DOHH2 (cell line): ENCODE data around the gene TNFAIP8L3.
"Not testable (repeated sequence)": the region's sequence is repeated elsewhere in the genome, so short reads cannot be mapped to it uniquely, and the experiment has no call there.

Experiments
- H3F3A ChIP-seq: fragments of 200-600 bp; sonication (generic), shearing (Covaris generic); 2 replicates; pipeline ENCODE4 v1.6.0; 2016; ENCODE audit warnings: antibody characterized with exemption, mild to moderate bottlenecking; ENCODE audit not compliant: control insufficient read depth, insufficient read depth
- H3K27ac ChIP-seq: fragments of 200-600 bp; sonication (generic); 2 replicates; pipeline ENCODE4 v1.5.1; 2014; ENCODE audit warnings: low read depth, mild to moderate bottlenecking, low read length, moderate library complexity
- H3K27me3 ChIP-seq: fragments of 200-600 bp; sonication (generic); 2 replicates; pipeline ENCODE4 v1.6.1; 2014; ENCODE audit warnings: mild to moderate bottlenecking, low read length, mixed read lengths; ENCODE audit not compliant: control insufficient read depth
- H3K36me3 ChIP-seq: fragments of 200-600 bp; sonication (generic); 2 replicates; pipeline ENCODE4 v1.6.1; 2014; ENCODE audit warnings: mild to moderate bottlenecking, low read length, moderate library complexity, mixed read lengths; ENCODE audit not compliant: control insufficient read depth
- H3K4me1 ChIP-seq: fragments of 200-600 bp; sonication (generic); 2 replicates; pipeline ENCODE4 v1.6.1; 2014; ENCODE audit warnings: mild to moderate bottlenecking, low read length, mixed read lengths; ENCODE audit not compliant: control insufficient read depth
- H3K4me2 ChIP-seq: fragments of 200-600 bp; sonication (generic); 2 replicates; pipeline ENCODE4 v1.6.0; 2014; ENCODE audit warnings: mild to moderate bottlenecking, low read length, moderate library complexity
- H3K4me3 ChIP-seq: fragments of 200-600 bp; sonication (generic); 2 replicates; pipeline ENCODE4 v1.5.1; 2014; ENCODE audit warnings: mild to moderate bottlenecking, low read length, mixed read lengths
- H3K79me2 ChIP-seq: fragments of 200-600 bp; sonication (generic); 2 replicates; pipeline ENCODE4 v1.6.1; 2014; ENCODE audit warnings: mild to moderate bottlenecking, low read length, mixed read lengths; ENCODE audit not compliant: control insufficient read depth
- H3K9me2 ChIP-seq: fragments of 200-600 bp; sonication (generic); replicated peaks from 2 replicates; pipeline ENCODE4 v1.6.1; 2014; ENCODE audit warnings: mild to moderate bottlenecking, low read length, mixed read lengths; ENCODE audit not compliant: control insufficient read depth
- H3K9me3 ChIP-seq: fragments of 200-600 bp; sonication (generic); 2 replicates; pipeline ENCODE4 v1.6.1; 2014; ENCODE audit warnings: antibody characterized with exemption, low read length, mixed read lengths; ENCODE audit not compliant: control insufficient read depth, insufficient read depth
- H4K20me1 ChIP-seq: fragments of 200-600 bp; sonication (generic); 2 replicates; pipeline ENCODE4 v1.6.0; 2014; ENCODE audit warnings: low read depth, mild to moderate bottlenecking, antibody characterized with exemption, low read length, moderate library complexity; ENCODE audit not compliant: control insufficient read depth, insufficient read depth
- EZH2phosphoT487 ChIP-seq: fragments of 200-600 bp; sonication (generic); IDR thresholded peaks from 2 replicates; pipeline ENCODE4 v1.6.1; 2017; ENCODE audit warnings: borderline replicate concordance, mild to moderate bottlenecking, antibody characterized with exemption, low read length, moderate library complexity, mixed read lengths
- TF ChIP-seq, protein P1 (sequence below): fragments of 200-600 bp; sonication (generic); IDR thresholded peaks from one replicate; pipeline ENCODE4 v1.5.1; 2014; ENCODE audit warnings: antibody characterized with exemption, mild to moderate bottlenecking, low read depth, low read length; ENCODE audit not compliant: poor library complexity, severe bottlenecking

The TNFAIP8L3 gene

DNA sequence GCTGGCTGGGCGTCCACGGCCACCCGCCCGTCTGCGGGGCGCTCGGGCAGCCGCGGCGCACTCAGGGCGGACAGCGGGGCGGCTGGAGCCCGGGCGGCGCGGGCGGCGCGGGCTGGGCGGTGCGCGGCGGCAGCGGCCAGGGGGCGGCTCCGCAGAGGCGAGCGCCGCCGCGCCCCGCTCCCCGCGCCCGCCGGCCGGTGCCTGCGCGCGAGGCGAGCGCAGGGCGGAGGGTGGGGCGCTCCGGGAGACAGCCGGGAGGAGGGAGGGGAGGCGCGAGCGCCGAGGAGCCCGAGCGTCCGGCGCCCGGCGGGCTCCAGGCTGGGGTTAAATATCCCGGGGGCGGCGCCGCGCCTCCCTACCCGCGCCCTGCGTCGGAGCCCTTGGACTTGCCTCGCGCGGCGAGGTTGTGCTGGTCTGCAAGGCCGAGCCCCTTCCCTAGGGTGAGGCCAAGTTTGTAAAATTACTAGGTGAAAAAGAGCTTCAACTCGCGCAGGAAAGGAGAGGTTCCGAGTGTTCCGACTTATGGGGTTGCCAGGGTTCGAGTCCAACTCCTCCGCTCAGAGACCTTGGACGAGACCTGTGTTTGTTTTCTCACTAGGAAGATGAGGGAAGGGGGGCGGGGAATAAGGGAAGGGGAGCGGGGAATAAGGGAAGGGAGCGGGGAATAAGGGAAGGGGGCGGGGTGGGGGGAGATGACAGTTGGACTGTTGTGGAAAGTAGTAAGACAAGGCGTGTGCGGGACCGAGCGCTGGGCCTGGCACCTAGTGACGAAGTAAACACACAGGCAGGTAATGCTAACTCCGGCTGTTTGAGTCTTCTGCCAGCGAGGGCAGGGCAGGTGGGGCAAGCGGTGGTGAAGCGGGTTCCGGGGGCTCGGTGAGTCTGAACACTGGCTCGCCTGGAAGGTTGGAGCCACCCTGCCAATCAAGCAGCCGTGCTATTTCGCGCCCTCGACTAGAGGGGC is at the start of gene TNFAIP8L3:
TNFAIP8L3 (minus strand) TSS at position 301 of the 964 bp plus-strand sequence. CDS start 311 bp downstream, outside the sequence.
- Histone ChIP-seq H3K27ac (no peak within 1 kb of the TSS), H4K20me1 (no peaks in the 10 kb centered on the region), H3K4me3 (no peak within 1 kb of the TSS)

GRCh38 chr15:51144021-51144532 is 49.4 kb upstream of the TNFAIP8L3 start:
- Histone ChIP-seq H3K4me2 (no peak overlapping the region), H3K27ac (no peak overlapping the region), H3K4me3 (no peak overlapping the region), H3F3A (no peaks in the 10 kb centered on the region), H3K36me3 (no peaks in the 10 kb centered on the region), H3K79me2 (no peaks in the 10 kb centered on the region), H3K9me3 (no peaks in the 10 kb centered on the region), H3K27me3 (no peaks in the 10 kb centered on the region), H4K20me1 (no peaks in the 10 kb centered on the region), H3K4me1 (no peaks in the 10 kb centered on the region), H3K9me2 (no peaks in the 10 kb centered on the region)
- TF ChIP-seq EZH2phosphoT487 = no peak
- TF ChIP-seq, protein P1, sequence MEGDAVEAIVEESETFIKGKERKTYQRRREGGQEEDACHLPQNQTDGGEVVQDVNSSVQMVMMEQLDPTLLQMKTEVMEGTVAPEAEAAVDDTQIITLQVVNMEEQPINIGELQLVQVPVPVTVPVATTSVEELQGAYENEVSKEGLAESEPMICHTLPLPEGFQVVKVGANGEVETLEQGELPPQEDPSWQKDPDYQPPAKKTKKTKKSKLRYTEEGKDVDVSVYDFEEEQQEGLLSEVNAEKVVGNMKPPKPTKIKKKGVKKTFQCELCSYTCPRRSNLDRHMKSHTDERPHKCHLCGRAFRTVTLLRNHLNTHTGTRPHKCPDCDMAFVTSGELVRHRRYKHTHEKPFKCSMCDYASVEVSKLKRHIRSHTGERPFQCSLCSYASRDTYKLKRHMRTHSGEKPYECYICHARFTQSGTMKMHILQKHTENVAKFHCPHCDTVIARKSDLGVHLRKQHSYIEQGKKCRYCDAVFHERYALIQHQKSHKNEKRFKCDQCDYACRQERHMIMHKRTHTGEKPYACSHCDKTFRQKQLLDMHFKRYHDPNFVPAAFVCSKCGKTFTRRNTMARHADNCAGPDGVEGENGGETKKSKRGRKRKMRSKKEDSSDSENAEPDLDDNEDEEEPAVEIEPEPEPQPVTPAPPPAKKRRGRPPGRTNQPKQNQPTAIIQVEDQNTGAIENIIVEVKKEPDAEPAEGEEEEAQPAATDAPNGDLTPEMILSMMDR = no peak

More for the DNA sequence above, at the start of gene TNFAIP8L3:
- TF ChIP-seq, protein P1 = no peak
- TF ChIP-seq EZH2phosphoT487 = no peak
- H3K4me2 ChIP-seq = no peak within 1 kb of the TSS
- H3K79me2 ChIP-seq = no peaks in the 10 kb centered on the region
- H3K9me3 ChIP-seq = no peaks in the 10 kb centered on the region
- no peaks in the 10 kb centered on the region for H3K4me1 ChIP-seq
- H3K36me3 ChIP-seq = no peaks in the 10 kb centered on the region
- peaks cover 72% of the 10 kb centered on the region for H3K27me3 ChIP-seq
- H3F3A ChIP-seq = no peaks in the 10 kb centered on the region
- H3K9me2 ChIP-seq = no peaks in the 10 kb centered on the region

DNA sequence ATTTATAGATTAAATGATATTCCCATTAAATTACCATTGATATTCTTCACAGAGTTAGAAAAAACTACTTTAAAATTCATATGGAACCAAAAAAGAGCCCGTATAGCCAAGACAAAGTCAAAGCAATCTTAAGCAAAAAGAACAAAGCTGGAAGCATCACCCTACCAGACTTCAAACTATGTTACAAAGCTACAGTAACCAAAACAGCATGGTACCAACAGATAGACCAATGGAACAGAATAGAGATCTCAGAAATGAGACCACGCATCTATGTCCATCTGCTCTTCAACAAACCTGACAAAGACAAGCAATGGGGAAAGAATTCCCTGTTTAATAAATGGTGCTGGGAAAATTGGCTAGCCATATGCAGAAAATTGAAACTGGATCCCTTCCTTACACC is 45.6 kb upstream of the TNFAIP8L3 start:
- not testable (repeated sequence) for H3K4me2 ChIP-seq, H3K79me2 ChIP-seq, H3K27me3 ChIP-seq, H3K9me3 ChIP-seq, H3K27ac ChIP-seq, H3K4me1 ChIP-seq, H3K4me3 ChIP-seq, H3K36me3 ChIP-seq, H4K20me1 ChIP-seq, H3K9me2 ChIP-seq, H3F3A ChIP-seq

- TF ChIP-seq EZH2phosphoT487 = no peak
- TF ChIP-seq, protein P1 = no peak
- H3K36me3 ChIP-seq = no peaks in the 10 kb centered on the region
These were observed 44.4 kb upstream of the TNFAIP8L3 start for GRCh38 chr15:51139091-51139490.

More at GRCh38 chr15:51139091-51139490, 44.4 kb upstream of the TNFAIP8L3 start:
- no peak overlapping the region for H3K27ac ChIP-seq
- no peaks in the 10 kb centered on the region for H3K27me3 ChIP-seq
- no peak overlapping the region for H3K4me3 ChIP-seq
- H4K20me1 ChIP-seq = no peaks in the 10 kb centered on the region
- H3F3A ChIP-seq = no peaks in the 10 kb centered on the region
- no peaks in the 10 kb centered on the region for H3K9me2 ChIP-seq
- H3K9me3 ChIP-seq = no peaks in the 10 kb centered on the region
- H3K4me1 ChIP-seq = no peaks in the 10 kb centered on the region
- no peaks in the 10 kb centered on the region for H3K79me2 ChIP-seq
- no peak overlapping the region for H3K4me2 ChIP-seq
